GM21528 (cell line): ENCODE data around the gene GCNT4.
"Not testable (repeated sequence)": the region's sequence is repeated elsewhere in the genome, so short reads cannot be mapped to it uniquely, and the experiment has no call there.

Experiments
- ATAC-seq: cut with Tn5 transposase; IDR thresholded peaks from one replicate; pipeline ENCODE4 v1.9.1; 2021; ENCODE audit warnings: mild to moderate bottlenecking, moderate library complexity; ENCODE audit not compliant: unreplicated experiment, low FRiP score

GCNT4 gene, protein sequence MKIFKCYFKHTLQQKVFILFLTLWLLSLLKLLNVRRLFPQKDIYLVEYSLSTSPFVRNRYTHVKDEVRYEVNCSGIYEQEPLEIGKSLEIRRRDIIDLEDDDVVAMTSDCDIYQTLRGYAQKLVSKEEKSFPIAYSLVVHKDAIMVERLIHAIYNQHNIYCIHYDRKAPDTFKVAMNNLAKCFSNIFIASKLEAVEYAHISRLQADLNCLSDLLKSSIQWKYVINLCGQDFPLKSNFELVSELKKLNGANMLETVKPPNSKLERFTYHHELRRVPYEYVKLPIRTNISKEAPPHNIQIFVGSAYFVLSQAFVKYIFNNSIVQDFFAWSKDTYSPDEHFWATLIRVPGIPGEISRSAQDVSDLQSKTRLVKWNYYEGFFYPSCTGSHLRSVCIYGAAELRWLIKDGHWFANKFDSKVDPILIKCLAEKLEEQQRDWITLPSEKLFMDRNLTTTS

DNA sequence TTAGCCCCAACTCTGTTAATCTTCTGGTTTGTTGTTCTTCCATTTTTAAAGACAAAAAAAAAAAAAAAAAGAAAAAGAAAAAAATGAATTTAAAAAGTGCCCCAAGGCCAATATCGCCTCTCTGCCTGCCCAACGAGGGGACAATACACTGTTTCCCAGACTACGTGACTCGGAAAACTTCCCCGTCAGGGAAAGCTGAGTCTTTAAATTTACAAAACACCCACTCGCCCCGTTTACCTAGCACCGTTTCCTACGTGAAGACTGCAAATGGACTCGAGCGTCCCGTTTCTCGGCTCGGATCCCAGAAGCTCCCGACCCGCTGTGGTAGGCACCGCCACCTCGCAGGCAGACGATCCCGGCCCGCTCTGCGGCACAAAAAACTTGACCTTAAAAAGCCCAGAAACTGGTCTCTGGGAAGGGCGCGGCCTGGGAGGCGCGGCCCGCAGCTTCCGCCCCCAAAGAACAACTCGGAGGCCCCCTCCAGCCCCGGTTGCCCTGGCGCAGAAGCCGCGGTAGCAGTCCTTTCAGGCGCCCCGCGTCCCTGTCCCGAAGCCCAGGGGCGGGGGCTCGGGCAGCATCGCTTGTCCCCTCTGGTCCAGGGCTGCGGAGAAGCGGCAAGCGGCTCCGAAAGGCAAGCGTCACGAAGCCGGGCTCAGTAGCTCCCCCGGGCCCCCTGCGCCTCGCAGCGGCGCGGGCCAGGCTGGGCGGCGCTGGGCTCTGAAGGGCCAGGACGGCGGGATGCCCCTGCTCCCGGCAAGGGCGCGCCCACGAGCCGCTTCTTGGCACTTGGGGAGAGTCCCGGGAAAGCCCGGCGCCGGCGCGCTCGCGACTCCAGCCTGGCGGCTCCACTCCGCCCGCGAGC, at the start of gene GCNT4:
Gene GCNT4 (minus strand): TSS at position 367 of the 862 bp plus-strand sequence. CDS start 22,521 bp downstream, outside the sequence.
- ATAC-seq = peak; percentile 26

GRCh38 chr5:75095956-75096355, 43.6 kb upstream of the GCNT4 start:
- ATAC-seq = not testable (repeated sequence)

- no peak for ATAC-seq
These were observed 39.2 kb upstream of the GCNT4 start for GRCh38 chr5:75091597-75091996.

- no peak for ATAC-seq
These were observed 37.3 kb upstream of the GCNT4 start for GRCh38 chr5:75089662-75090061.

DNA sequence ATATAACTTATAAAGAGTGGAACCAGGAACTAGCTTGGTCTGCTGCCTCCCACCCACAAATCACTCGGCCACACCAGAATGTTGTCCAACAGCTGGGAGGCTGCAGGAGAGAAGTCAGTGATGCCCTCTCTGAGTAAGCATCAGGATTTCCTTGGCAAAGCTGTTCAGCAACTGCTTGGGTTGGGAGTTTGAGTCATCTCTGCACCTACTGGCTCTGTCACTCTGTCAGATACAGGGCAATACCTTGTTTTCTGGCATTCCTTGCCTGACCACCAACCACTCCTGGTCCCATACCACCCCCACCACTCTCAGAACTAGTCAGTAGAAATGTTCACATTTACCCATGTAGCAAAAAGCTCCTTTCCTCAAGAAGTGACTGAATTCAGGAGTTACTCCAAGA, 36.8 kb upstream of the GCNT4 start:
- ATAC-seq = no peak

DNA sequence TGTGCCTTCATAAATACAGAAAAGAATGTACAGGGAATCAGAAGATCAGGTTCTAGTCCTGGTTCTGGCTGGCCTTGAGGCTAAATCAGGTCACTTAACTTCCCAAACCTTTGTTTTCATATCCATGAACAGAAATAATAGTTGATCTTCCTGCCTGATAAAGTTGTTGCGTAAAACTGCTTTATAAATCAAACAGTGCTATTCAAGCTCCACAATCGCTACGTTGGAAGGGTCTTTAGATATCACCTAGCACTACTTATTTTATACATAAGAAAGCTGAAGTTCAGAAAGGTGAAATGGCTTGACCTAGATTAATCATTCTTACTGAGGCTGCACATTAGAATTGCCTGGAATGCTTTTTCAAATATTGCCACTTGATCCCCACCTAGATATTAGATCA, 36.3 kb upstream of the GCNT4 start:
- no peak for ATAC-seq

DNA sequence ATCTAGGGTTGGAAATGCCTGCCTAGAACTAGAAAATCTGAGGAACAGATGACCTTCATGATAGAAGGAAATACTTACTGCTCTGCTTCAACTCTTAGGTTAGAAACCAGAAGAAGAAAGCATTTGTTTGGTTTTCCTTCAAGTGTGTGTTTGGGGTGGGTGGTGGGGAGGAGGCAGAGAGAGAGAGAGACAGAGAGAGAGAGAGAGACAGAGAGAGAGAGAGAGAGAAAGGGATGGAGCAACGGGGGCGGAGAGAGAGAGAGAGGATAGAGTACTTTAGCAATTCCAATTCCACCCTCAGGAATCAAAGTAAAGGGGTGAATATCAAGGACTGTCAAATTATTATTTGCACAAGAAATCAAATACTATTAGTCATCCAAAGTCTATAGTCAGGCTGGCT, 29.2 kb upstream of the GCNT4 start:
- no peak for ATAC-seq

GRCh38 chr5:75079346-75079745, 27.0 kb upstream of the GCNT4 start:
- ATAC-seq = not testable (repeated sequence)

DNA sequence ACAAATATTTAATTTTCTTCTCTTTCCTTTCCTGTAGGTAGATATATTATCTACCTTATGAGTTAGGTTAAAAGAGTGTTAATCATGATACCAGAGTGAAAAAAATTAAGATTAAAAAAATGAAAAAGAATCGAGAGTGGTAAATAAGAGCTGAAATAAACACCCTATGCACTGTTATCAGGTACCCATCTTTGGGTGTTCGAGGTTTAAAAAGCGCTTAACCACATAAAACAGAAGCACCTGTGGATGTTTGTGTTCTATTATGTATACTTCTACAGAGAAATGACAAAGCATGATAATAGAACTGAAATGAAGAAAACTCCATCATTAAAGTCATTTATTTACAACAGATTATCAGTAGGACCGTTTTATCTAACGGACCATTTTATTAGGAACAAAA, 25.7 kb upstream of the GCNT4 start:
- ATAC-seq = no peak

DNA sequence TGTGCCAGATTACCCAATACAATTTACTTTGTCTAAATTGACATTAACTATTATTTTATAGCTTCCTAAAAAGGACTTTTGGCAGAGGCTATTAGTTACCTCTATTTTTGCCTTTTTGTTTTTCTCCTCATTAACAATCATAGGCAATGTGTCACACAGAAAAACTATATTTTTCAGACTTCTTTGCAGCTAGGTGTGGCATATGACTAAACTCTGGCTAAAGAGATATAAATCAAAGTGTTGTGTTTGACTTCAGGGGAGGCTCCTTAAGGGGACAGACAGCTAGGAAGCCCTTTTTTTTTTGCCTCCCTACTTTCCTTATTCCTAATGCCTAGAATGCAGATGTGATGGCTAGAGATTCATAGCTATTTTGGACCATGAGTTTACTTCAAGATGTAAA, 19.7 kb upstream of the GCNT4 start:
- no peak for ATAC-seq

DNA sequence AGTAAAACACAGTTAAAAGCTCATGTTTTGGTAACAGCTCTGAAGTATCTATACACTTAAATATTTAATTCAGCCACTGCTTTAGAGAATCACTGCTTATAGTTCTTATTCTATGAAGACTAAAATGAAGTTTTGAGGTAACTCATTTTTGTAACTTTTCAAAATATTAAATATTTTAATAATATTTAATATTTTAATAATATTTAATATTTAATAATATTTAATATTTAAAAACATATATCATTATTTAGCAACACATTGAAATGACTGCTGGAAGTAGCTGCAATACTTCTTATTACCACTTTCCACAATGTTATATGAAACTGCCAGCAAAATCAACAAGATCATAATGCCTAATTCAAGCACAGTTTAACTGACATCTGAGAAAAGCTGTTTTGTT, 18.7 kb upstream of the GCNT4 start:
- ATAC-seq = no peak

DNA sequence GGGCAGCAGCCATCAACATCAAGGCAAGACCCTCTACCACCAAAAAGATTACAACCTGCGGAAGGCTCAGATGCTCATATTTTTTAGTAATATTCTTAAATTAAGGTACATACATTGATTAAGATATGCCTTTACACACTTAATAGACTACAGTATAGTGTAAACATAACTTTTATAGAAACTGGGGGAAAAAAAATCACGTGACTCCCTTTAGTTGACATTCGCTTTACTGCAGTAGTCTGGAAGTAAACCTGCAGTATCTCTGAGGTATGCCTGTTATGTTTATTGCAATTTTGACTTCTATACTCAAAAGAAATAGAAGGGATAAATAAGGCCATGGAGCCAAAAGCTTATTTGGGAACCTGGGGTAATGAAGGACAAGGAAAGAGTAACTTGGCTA, 15.1 kb upstream of the GCNT4 start:
- no peak for ATAC-seq

GRCh38 chr5:75062925-75063531, 10.7 kb upstream of the GCNT4 start:
- ATAC-seq = no peak

DNA sequence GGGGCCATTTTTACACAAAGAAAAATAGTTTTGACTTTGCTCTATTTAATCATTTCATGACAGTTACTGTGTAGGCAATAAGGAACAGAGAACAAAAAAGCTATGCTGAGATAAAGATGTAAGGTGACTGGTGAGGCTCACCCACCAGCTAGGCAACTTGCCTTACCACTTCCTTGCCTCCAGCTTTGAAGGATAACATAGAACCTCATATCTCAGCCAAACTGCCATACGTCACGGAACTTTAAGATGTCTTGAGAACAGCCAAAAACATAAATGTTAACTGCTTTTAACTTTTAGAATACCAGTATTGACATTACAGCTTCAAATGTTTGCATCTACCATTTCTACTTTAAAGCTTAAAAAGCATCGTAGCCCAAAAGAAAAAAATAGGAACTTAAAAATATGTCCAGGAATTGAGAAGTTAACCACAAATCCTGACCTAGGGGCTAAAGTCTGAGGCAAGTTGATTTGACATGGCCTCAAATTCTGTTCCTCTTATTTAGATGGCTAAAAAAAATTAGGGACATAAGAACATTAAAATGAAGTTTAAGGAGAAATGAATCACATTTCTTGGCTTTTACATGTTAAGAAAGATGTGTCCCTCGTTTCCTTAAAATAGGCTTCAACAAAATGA, 7.7 kb upstream of the GCNT4 start:
- ATAC-seq = no peak

- no peak for ATAC-seq
These were observed 6.7 kb upstream of the GCNT4 start for GRCh38 chr5:75058986-75059535.

- ATAC-seq = no peak
These were observed 5.2 kb upstream of the GCNT4 start for GRCh38 chr5:75057561-75057960.

- no peak for ATAC-seq
These were observed 3.4 kb upstream of the GCNT4 start for GRCh38 chr5:75055727-75056144.

DNA sequence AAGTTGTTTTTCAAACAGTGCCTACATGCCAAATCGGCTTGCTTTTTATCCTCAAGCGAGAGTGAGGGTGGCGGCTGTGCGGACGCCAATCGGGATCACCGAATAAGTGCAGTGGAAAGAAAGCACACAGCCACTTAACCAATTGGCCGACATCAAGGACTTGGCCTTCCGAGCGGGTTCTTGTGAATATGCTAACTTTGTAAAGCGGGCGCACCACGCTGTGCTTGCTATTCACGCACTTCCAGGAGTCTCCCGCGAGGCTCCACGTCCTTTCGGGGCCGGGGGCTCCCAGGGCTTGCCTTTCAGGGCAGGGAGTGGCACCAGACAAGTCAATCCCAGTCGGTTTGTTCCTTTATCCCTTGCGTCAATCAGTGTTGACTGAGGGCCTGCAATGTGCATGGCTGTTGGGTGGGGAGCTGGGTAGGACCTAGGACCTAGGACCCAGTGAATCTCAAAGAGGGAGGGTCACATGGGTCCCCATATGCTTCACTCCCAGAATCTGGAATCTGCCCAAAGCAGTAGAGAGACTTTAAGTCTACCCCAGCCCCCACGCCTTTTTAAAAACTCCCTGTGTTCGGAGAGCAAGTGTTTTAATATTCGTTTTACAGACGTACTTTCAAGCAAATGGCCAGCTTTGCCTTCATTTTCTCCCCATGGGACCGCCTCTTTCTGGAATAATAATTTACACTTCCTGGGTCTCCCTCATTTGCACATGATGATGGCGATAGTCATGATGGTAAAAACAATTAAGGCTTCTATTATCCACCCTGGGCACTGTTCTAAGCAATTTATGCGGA, 2.0 kb upstream of the GCNT4 start:
- no peak for ATAC-seq

- peak; percentile 45 for ATAC-seq
These were observed 1.2 kb upstream of the GCNT4 start for GRCh38 chr5:75053304-75054133.
